ENCODE measurements around the gene IFITM2. TPM values are rescaled to one million over a fixed set of nuclear protein-coding genes. Genes with fewer than 3 reads are reported as not detected.
"Not testable (repeated sequence)": the region's sequence is repeated elsewhere in the genome, so short reads cannot be mapped to it uniquely, and the experiment has no call there.

IFITM2 gene
- polyA plus RNA-seq, 1 donor (not counting 4 experiments of a cell fraction or from before 2014, with no cell fraction given): 83.0 TPM

GRCh38 chr11:328012-328411 is 20.4 kb downstream of the IFITM2 start:
- Histone ChIP-seq H3K27ac (ENCODE audit: control insufficient read depth, insufficient read depth, low read length) (no peak overlapping the region), H3K4me1 (ENCODE audit: control insufficient read depth, extremely low read depth, insufficient read depth, low read length) (no peaks in the 10 kb centered on the region), H3K79me2 (ENCODE audit: control insufficient read depth, insufficient read depth, low read length) (no peaks in the 10 kb centered on the region), H3K4me3 (ENCODE audit: control insufficient read depth in 2 of 3, extremely low read depth in 1 of 3, insufficient read depth in 2 of 3, low read depth in 1 of 3, low read length in 3 of 3) (no peak overlapping the region), H3K9me3 (ENCODE audit: control insufficient read depth, low read depth, low read length) (no peaks in the 10 kb centered on the region), H3K27me3 (ENCODE audit: control insufficient read depth, extremely low read depth, insufficient read depth, low read length) (peaks cover 7% of the 10 kb centered on the region), H2AFZ (ENCODE audit: control insufficient read depth, low read length) (no peak overlapping the region), H3K36me3 (ENCODE audit: control insufficient read depth in 2 of 2, extremely low read depth in 1 of 2, insufficient read depth in 2 of 2, low read length in 2 of 2) (no peaks in the 10 kb centered on the region), H4K20me1 (ENCODE audit: control insufficient read depth, extremely low read depth, insufficient read depth, low read length) (no peaks in the 10 kb centered on the region), H3K4me2 (ENCODE audit: control insufficient read depth, extremely low read depth, insufficient read depth, low read depth, low read length) (no peak overlapping the region), H3K9ac (ENCODE audit: control insufficient read depth, extremely low read depth, insufficient read depth, low read length) (no peak overlapping the region), H3K9me1 (ENCODE audit: control insufficient read depth, extremely low read depth, insufficient read depth, low read length) (no peaks in the 10 kb centered on the region)
- FAIRE-seq (no peak), DNase-seq (ENCODE audit: low read depth, low spot score) (no peak)
- no peak for TF ChIP-seq EZH2 (IDR thresholded peaks at IDR 0.05; ENCODE audit: low read length)
- TF ChIP-seq, protein P1, sequence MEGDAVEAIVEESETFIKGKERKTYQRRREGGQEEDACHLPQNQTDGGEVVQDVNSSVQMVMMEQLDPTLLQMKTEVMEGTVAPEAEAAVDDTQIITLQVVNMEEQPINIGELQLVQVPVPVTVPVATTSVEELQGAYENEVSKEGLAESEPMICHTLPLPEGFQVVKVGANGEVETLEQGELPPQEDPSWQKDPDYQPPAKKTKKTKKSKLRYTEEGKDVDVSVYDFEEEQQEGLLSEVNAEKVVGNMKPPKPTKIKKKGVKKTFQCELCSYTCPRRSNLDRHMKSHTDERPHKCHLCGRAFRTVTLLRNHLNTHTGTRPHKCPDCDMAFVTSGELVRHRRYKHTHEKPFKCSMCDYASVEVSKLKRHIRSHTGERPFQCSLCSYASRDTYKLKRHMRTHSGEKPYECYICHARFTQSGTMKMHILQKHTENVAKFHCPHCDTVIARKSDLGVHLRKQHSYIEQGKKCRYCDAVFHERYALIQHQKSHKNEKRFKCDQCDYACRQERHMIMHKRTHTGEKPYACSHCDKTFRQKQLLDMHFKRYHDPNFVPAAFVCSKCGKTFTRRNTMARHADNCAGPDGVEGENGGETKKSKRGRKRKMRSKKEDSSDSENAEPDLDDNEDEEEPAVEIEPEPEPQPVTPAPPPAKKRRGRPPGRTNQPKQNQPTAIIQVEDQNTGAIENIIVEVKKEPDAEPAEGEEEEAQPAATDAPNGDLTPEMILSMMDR (optimal IDR thresholded peaks at IDR 0.05 in 1 of 3, IDR thresholded peaks at IDR 0.05 in 1 of 3, conservative IDR thresholded peaks at IDR 0.05 in 1 of 3; ENCODE audit: extremely low read depth in 1 of 3, insufficient read depth in 2 of 3, low read length in 3 of 3): no peak
- dilution Hi-C loops (cut with MboI; ENCODE audit: extremely low pct_ligation_motif_present, low sequenced_read_pairs): no loop called here

DNA sequence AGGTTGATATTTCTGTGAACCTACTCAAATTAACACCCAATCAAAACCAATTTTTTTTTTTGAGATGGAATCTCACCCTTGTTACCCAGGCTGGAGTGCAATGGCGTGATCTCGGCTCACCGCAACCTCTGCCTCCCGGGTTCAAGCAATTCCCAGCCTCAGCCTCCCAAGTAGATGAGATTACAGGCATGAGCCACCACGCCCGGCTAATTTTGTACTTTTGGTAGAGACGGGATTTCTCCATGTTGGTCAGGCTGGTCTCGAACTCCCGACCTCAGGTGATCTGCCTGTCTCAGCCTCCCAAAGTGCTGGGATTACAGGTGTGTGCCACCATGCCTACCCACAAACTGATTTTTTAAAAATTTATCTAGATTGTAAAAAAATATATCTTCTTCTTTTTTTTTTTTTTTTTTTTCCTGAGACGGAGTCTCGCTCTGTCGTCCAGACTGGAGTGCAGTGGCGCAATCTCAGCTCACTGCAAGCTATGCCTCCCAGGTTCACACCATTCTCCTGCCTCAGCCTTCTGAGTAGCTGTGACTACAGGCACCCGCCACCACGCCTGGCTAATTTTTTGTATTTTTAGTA is 21.0 kb downstream of the IFITM2 start:
- DNase-seq (ENCODE audit: low read depth, low spot score); H3K4me3 ChIP-seq (ENCODE audit: control insufficient read depth in 2 of 3, extremely low read depth in 1 of 3, insufficient read depth in 2 of 3, low read depth in 1 of 3, low read length in 3 of 3); H3K27me3 ChIP-seq (ENCODE audit: control insufficient read depth, extremely low read depth, insufficient read depth, low read length); H3K4me1 ChIP-seq (ENCODE audit: control insufficient read depth, extremely low read depth, insufficient read depth, low read length); H3K9me3 ChIP-seq (ENCODE audit: control insufficient read depth, low read depth, low read length); H3K79me2 ChIP-seq (ENCODE audit: control insufficient read depth, insufficient read depth, low read length); H3K27ac ChIP-seq (ENCODE audit: control insufficient read depth, insufficient read depth, low read length); FAIRE-seq; H4K20me1 ChIP-seq (ENCODE audit: control insufficient read depth, extremely low read depth, insufficient read depth, low read length); dilution Hi-C loops (cut with MboI; ENCODE audit: extremely low pct_ligation_motif_present, low sequenced_read_pairs); H3K9me1 ChIP-seq (ENCODE audit: control insufficient read depth, extremely low read depth, insufficient read depth, low read length); H3K4me2 ChIP-seq (ENCODE audit: control insufficient read depth, extremely low read depth, insufficient read depth, low read depth, low read length); H2AFZ ChIP-seq (ENCODE audit: control insufficient read depth, low read length); H3K36me3 ChIP-seq (ENCODE audit: control insufficient read depth in 2 of 2, extremely low read depth in 1 of 2, insufficient read depth in 2 of 2, low read length in 2 of 2); H3K9ac ChIP-seq (ENCODE audit: control insufficient read depth, extremely low read depth, insufficient read depth, low read length): not testable (repeated sequence)

- Histone ChIP-seq H3K9me3 (ENCODE audit: control insufficient read depth, low read depth, low read length) (peaks cover 2% of the 10 kb centered on the region), H3K4me1 (ENCODE audit: control insufficient read depth, extremely low read depth, insufficient read depth, low read length) (peaks cover 3% of the 10 kb centered on the region), H4K20me1 (ENCODE audit: control insufficient read depth, extremely low read depth, insufficient read depth, low read length) (no peaks in the 10 kb centered on the region), H3K9ac (ENCODE audit: control insufficient read depth, extremely low read depth, insufficient read depth, low read length) (no peak overlapping the region), H3K27ac (ENCODE audit: control insufficient read depth, insufficient read depth, low read length) (no peak overlapping the region), H3K79me2 (ENCODE audit: control insufficient read depth, insufficient read depth, low read length) (no peaks in the 10 kb centered on the region), H3K27me3 (ENCODE audit: control insufficient read depth, extremely low read depth, insufficient read depth, low read length) (peaks cover 12% of the 10 kb centered on the region), H2AFZ (ENCODE audit: control insufficient read depth, low read length) (no peak overlapping the region), H3K4me3 (ENCODE audit: control insufficient read depth in 2 of 3, extremely low read depth in 1 of 3, insufficient read depth in 2 of 3, low read depth in 1 of 3, low read length in 3 of 3) (no peak overlapping the region), H3K4me2 (ENCODE audit: control insufficient read depth, extremely low read depth, insufficient read depth, low read depth, low read length) (no peak overlapping the region), H3K9me1 (ENCODE audit: control insufficient read depth, extremely low read depth, insufficient read depth, low read length) (no peaks in the 10 kb centered on the region), H3K36me3 (ENCODE audit: control insufficient read depth in 2 of 2, extremely low read depth in 1 of 2, insufficient read depth in 2 of 2, low read length in 2 of 2) (no peaks in the 10 kb centered on the region)
- no peak for TF ChIP-seq EZH2 (IDR thresholded peaks at IDR 0.05; ENCODE audit: low read length)
- no peak for DNase-seq (ENCODE audit: low read depth, low spot score)
- no peak for FAIRE-seq
- dilution Hi-C loops (cut with MboI; ENCODE audit: extremely low pct_ligation_motif_present, low sequenced_read_pairs): no loop called here
These were observed 22.3 kb downstream of the IFITM2 start for GRCh38 chr11:329886-330253.
